ENCODE measurements around the gene KPNB1.

KPNB1 gene

GRCh38 chr17:47649153-47649971 is at the start of gene KPNB1:
KPNB1 (plus strand) TSS chr17:47649919; CDS start chr17:47650245, 326 bp downstream.
- DNase-seq (ENCODE audit: low read depth): peak; percentile 100

- no peak for DNase-seq (ENCODE audit: low read depth)
Measured at GRCh38 chr17:47603830-47604597, 45.7 kb upstream of the KPNB1 start.

- peak; percentile 32 for DNase-seq (ENCODE audit: low read depth)
Measured at GRCh38 chr17:47604598-47604927, 45.2 kb upstream of the KPNB1 start.

GRCh38 chr17:47605011-47605410 is 44.7 kb upstream of the KPNB1 start:
- peak; percentile 24 for DNase-seq (ENCODE audit: low read depth)

- no peak for DNase-seq (ENCODE audit: low read depth)
Measured at GRCh38 chr17:47607481-47607880, 42.2 kb upstream of the KPNB1 start.

GRCh38 chr17:47611372-47612350 is 38.1 kb upstream of the KPNB1 start:
- DNase-seq (ENCODE audit: low read depth): no peak

GRCh38 chr17:47615766-47616424 is 33.8 kb upstream of the KPNB1 start:
- DNase-seq (ENCODE audit: low read depth): peak; percentile 41

GRCh38 chr17:47618410-47618809 is 31.3 kb upstream of the KPNB1 start:
- peak; percentile 24 for DNase-seq (ENCODE audit: low read depth)

GRCh38 chr17:47620503-47621245 is 29.0 kb upstream of the KPNB1 start:
- no peak for DNase-seq (ENCODE audit: low read depth)

GRCh38 chr17:47621293-47622179 is 28.2 kb upstream of the KPNB1 start:
- peak; percentile 94 for DNase-seq (ENCODE audit: low read depth)

GRCh38 chr17:47622180-47622549 is 27.6 kb upstream of the KPNB1 start:
- DNase-seq (ENCODE audit: low read depth): no peak

GRCh38 chr17:47624727-47625068 is 25.0 kb upstream of the KPNB1 start:
- DNase-seq (ENCODE audit: low read depth): no peak

GRCh38 chr17:47628014-47628566 is 21.6 kb upstream of the KPNB1 start:
- DNase-seq (ENCODE audit: low read depth): no peak

- no peak for DNase-seq (ENCODE audit: low read depth)
Measured at GRCh38 chr17:47629826-47630225, 19.9 kb upstream of the KPNB1 start.

GRCh38 chr17:47630614-47631013 is 19.1 kb upstream of the KPNB1 start:
- DNase-seq (ENCODE audit: low read depth): no peak

GRCh38 chr17:47632991-47633390 is 16.7 kb upstream of the KPNB1 start:
- DNase-seq (ENCODE audit: low read depth): no peak

GRCh38 chr17:47633996-47634395 is 15.7 kb upstream of the KPNB1 start:
- no peak for DNase-seq (ENCODE audit: low read depth)

- no peak for DNase-seq (ENCODE audit: low read depth)
Measured at GRCh38 chr17:47634870-47635269, 14.8 kb upstream of the KPNB1 start.

- DNase-seq (ENCODE audit: low read depth): no peak
Measured at GRCh38 chr17:47635734-47636133, 14.0 kb upstream of the KPNB1 start.

Data from amniotic epithelial cell (primary cell).